ENCODE data around the gene COX7A2L. TPM values are rescaled to one million over a fixed set of nuclear protein-coding genes. Genes with fewer than 3 reads are reported as not detected.
A peak's percentile ranks its signal among the peaks of the same experiment; 100 is the strongest.

Gene COX7A2L
- total RNA-seq, 1 experiment from 2014 or later: 132 TPM

DNA sequence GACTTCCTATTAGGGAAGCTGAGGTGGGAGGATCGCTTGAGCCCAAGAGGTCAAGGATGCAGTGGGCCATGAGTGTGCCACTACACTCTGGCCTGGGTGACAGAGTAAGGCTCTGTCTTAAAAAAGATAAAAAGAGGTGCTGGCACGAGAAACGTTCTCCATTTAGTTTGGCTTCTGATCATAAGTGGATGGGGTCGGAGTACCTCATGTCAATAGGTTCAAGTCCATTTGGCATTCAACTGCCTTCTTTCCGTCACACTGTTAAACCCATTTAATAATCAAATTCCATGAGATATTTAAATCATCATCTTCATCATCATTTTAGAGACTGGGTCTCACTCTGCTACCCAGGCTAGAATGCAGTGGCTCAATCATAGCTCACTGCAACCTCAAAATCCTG, 9.2 kb downstream of the COX7A2L start:
- in situ Hi-C loops (cut with HindIII; ENCODE audit: low pct_unique_long_range_greater_than_20kb, low sequenced_read_pairs) (no loop called here), intact Hi-C loops (cut with micrococcal nuclease; ENCODE audit: unreplicated experiment) (no loop called here)
- no peaks in the 10 kb centered on the region for H3K4me1 ChIP-seq (ENCODE audit: control insufficient read depth, insufficient read depth, low read length)
- no peak for TF ChIP-seq POLR2AphosphoS5 (IDR thresholded peaks at IDR 0.05; ENCODE audit: low read depth, low read length)
- no peak for TF ChIP-seq TCF7L2 (IDR thresholded peaks at IDR 0.05; ENCODE audit: low read depth, low read length)
- TF ChIP-seq SIN3A (IDR thresholded peaks at IDR 0.05; ENCODE audit: borderline replicate concordance, insufficient read depth, low read depth, low read length): no peak
- no peak for TF ChIP-seq REST (IDR thresholded peaks at IDR 0.05; ENCODE audit: insufficient read depth in 1 of 2, low read depth in 2 of 2, low read length in 1 of 2)
- TF ChIP-seq CTCF (IDR thresholded peaks at IDR 0.05): no peak
- 0 out of 2 replicates have a peak, but pooled peaks cover 5% of the 10 kb centered on the region for H3K36me3 ChIP-seq (ENCODE audit: control insufficient read depth, insufficient read depth, low read length)
- ChIA-PET POLR2A (no interaction called here), CTCF (no interaction called here)
- ATAC-seq (no peak), DNase-seq (ENCODE audit: low read depth, low spot score) (no peak)
- H3K27ac ChIP-seq (ENCODE audit: low read length): no peak overlapping the region
- no TSS peak for BruUV-seq (replicated peaks)
- H3K9me3 ChIP-seq (ENCODE audit: control insufficient read depth, insufficient read depth, low read depth, low read length): no peaks in the 10 kb centered on the region
- no peaks in the 10 kb centered on the region for H3K27me3 ChIP-seq (ENCODE audit: control insufficient read depth, insufficient read depth, low read length)
- no peak overlapping the region for H3K4me3 ChIP-seq (ENCODE audit: low read depth in 2 of 2, low read length in 2 of 2)

DNA sequence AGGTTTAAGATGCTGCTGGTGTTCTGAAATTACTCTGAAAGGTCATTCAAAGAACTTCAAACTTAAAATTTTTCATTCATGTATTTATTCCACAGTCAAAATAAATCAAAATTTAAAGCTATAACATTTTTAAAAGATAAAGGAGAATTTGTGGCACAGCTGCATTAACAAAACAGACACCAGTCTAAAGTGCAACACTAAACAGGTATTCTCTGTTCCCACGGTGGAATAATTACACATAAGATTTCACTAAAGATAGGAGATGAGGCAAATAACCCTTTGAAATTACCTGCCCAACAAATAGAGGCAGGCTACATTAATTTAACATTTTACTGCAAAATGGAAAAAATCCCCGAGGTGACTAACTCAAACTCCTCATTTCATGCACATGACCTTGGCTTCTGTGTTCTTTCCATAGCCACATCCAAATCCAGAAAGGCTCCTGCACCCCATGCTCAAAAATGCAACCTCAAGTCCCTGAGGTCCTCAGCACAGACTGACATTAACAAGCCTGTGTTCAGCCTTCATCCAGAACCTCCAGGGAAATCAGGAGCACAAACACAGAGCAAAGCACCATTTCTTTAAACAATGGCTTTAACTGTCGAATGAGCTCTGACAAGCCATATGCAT, 10.5 kb downstream of the COX7A2L start:
- POLR2A ChIA-PET: no interaction called here
- 0 out of 2 replicates have a peak, but pooled peaks cover 5% of the 10 kb centered on the region for H3K36me3 ChIP-seq (ENCODE audit: control insufficient read depth, insufficient read depth, low read length)
- intact Hi-C loops (cut with micrococcal nuclease; ENCODE audit: unreplicated experiment): no loop called here

More for the DNA sequence above, 10.5 kb downstream of the COX7A2L start:
- H3K9me3 ChIP-seq (ENCODE audit: control insufficient read depth, insufficient read depth, low read depth, low read length): no peaks in the 10 kb centered on the region
- no peaks in the 10 kb centered on the region for H3K27me3 ChIP-seq (ENCODE audit: control insufficient read depth, insufficient read depth, low read length)
- in situ Hi-C loops (cut with HindIII; ENCODE audit: low pct_unique_long_range_greater_than_20kb, low sequenced_read_pairs): no loop called here
- H3K4me3 ChIP-seq (ENCODE audit: low read depth in 2 of 2, low read length in 2 of 2): no peak overlapping the region
- TSS peak; percentile 34 for BruUV-seq (replicated peaks)
- no peak overlapping the region for H3K27ac ChIP-seq (ENCODE audit: low read length)
- TF ChIP-seq CTCF (IDR thresholded peaks at IDR 0.05): no peak
- no peak for TF ChIP-seq REST (IDR thresholded peaks at IDR 0.05; ENCODE audit: insufficient read depth in 1 of 2, low read depth in 2 of 2, low read length in 1 of 2)
- TF ChIP-seq TCF7L2 (IDR thresholded peaks at IDR 0.05; ENCODE audit: low read depth, low read length): no peak
- TF ChIP-seq SIN3A (IDR thresholded peaks at IDR 0.05; ENCODE audit: borderline replicate concordance, insufficient read depth, low read depth, low read length): no peak
- no peak for TF ChIP-seq POLR2AphosphoS5 (IDR thresholded peaks at IDR 0.05; ENCODE audit: low read depth, low read length)
- CTCF ChIA-PET: no interaction called here
- H3K4me1 ChIP-seq (ENCODE audit: control insufficient read depth, insufficient read depth, low read length): no peaks in the 10 kb centered on the region
- no peak for DNase-seq (ENCODE audit: low read depth, low spot score)
- no peak for ATAC-seq

Data from Panc1 (cell line).